GM12878 (cell line): ENCODE data around the gene C1QTNF1. TPM values are rescaled to one million over a fixed set of nuclear protein-coding genes. Genes with fewer than 3 reads are reported as not detected.

Experiments
- ATAC-seq: fragments of 200-7000 bp; cut with Tn5 transposase; 3 replicates; pipeline ENCODE4 v1.9.1; 2020; ENCODE audit warnings: mild to moderate bottlenecking, moderate library complexity
- BruUV-seq: library from RNA; stranded (reverse); fragments of 400-500 nt; replicated peaks from 2 replicates; lab custom pipeline; 2021; lab: Mats Ljungman, UMichigan
- CTCF ChIA-PET: fragments of 300-600 bp; sonication (Branson Sonifier 250); formaldehyde crosslinking; extraction: SDS; loops from one replicate; lab custom pipeline; 2021; ENCODE audit warnings: inconsistent platforms; lab: Yijun Ruan, JAX
- POLR2A ChIA-PET: fragments of 350-600 bp; formaldehyde crosslinking; extraction: SDS; loops from one replicate; lab custom pipeline; 2021; ENCODE audit warnings: inconsistent platforms; lab: Charles Lee
- RAD21 ChIA-PET: fragments of 300-600 bp; sonication (Branson Sonifier 250); formaldehyde crosslinking; loops from one replicate; lab custom pipeline; 2023; ENCODE audit warnings: antibody characterized with exemption; ENCODE audit not compliant: unreplicated experiment; lab: Charles Lee
- SMC1A ChIA-PET: fragments of 300-600 bp; sonication (Branson Sonifier 250); formaldehyde crosslinking; loops from one replicate; lab custom pipeline; 2023; ENCODE audit not compliant: unreplicated experiment, uncharacterized antibody; lab: Charles Lee
- DNase-seq: peaks from one replicate; pipeline ENCODE4 v3.0.0-alpha.2; 2011; ENCODE audit warnings: low read depth, low spot score
- FAIRE-seq: peaks from 3 replicates; lab custom pipeline; 2011; peaks lifted over from hg19 to GRCh38; lab: Jason Lieb, UNC
- H2AFZ ChIP-seq: 2 replicates; pipeline ENCODE4 v1.6.0; 2011; ENCODE audit warnings: low read depth, low read length, control low read depth; ENCODE audit not compliant: control insufficient read depth
- H3K27ac ChIP-seq: 2 replicates; pipeline ENCODE4 v1.5.1; 2011; ENCODE audit warnings: control low read depth; ENCODE audit not compliant: control insufficient read depth, insufficient read depth
- H3K27me3 ChIP-seq, 2 experiments: replicated peaks in 1 of 2; 2 replicates each; pipeline versions ENCODE4 v1.6.0 to v1.6.1; 2011; ENCODE audit warnings: low read length in 1 of 2; ENCODE audit not compliant: control insufficient read depth in 2 of 2, insufficient read depth in 2 of 2
- H3K36me3 ChIP-seq, 2 experiments: 2 replicates each; pipeline ENCODE4 v1.5.1; 2011; ENCODE audit warnings: low read length in 1 of 2; ENCODE audit not compliant: control insufficient read depth in 2 of 2, insufficient read depth in 2 of 2
- H3K4me1 ChIP-seq: 2 replicates; pipeline ENCODE4 v1.6.1; 2011; ENCODE audit warnings: mild to moderate bottlenecking, low read length, moderate library complexity, mixed read lengths; ENCODE audit not compliant: control insufficient read depth, insufficient read depth
- H3K4me2 ChIP-seq: 2 replicates; pipeline ENCODE4 v1.6.0; 2011; ENCODE audit warnings: control low read depth; ENCODE audit not compliant: control insufficient read depth, insufficient read depth
- H3K4me3 ChIP-seq: fragments of 200-600 bp; sonication (generic); 2 replicates; pipeline ENCODE4 v1.5.1; 2016
- H3K79me2 ChIP-seq: 2 replicates; pipeline ENCODE4 v1.6.0; 2011; ENCODE audit warnings: low read length; ENCODE audit not compliant: control insufficient read depth, insufficient read depth
- H3K9ac ChIP-seq: 2 replicates; pipeline ENCODE4 v1.8.0; 2011; ENCODE audit warnings: low read length, control low read depth, mixed read lengths; ENCODE audit not compliant: control insufficient read depth, insufficient read depth
- H3K9me3 ChIP-seq: replicated peaks from 3 replicates; pipeline ENCODE4 v1.5.1; 2011; ENCODE audit warnings: mild to moderate bottlenecking, low read length; ENCODE audit not compliant: control insufficient read depth, insufficient read depth
- H4K20me1 ChIP-seq: 2 replicates; pipeline ENCODE4 v1.6.0; 2011; ENCODE audit not compliant: control insufficient read depth, insufficient read depth
- DPF2 ChIP-seq: fragments of 450-650 bp; IDR thresholded peaks from 2 replicates; pipeline ENCODE4 v1.6.1; 2017; ENCODE audit warnings: mild to moderate bottlenecking
- NR2C1 ChIP-seq: fragments of 450-650 bp; IDR thresholded peaks from 2 replicates; pipeline ENCODE4 v1.6.1; 2017; ENCODE audit warnings: antibody characterized with exemption, mild to moderate bottlenecking, moderate library complexity
- POLR2A ChIP-seq: IDR thresholded peaks from 2 replicates; pipeline ENCODE4 v1.6.1; 2011; ENCODE audit warnings: low read depth, mild to moderate bottlenecking, low read length
- SRF ChIP-seq, 2 experiments: IDR thresholded peaks; 2 replicates each; pipeline ENCODE4 v1.6.1; 2011; ENCODE audit warnings: low read depth in 2 of 2, low read length in 2 of 2, mild to moderate bottlenecking in 1 of 2, moderate library complexity in 1 of 2
- STAT1 ChIP-seq: fragments of 450-650 bp; conservative IDR thresholded peaks from 2 replicates; pipeline ENCODE4 v1.6.1; 2014; ENCODE audit warnings: antibody characterized with exemption, mild to moderate bottlenecking
- WGBS: methylation state at CpG from one replicate; pipeline ENCODE4 v1.1.6; 2016; ENCODE audit warnings: low lambda C conversion rate; ENCODE audit not compliant: insufficient replicate concordance, insufficient coverage; ENCODE audit errors: missing lambda C conversion rate; 5-methylcytosine and 5-hydroxymethylcytosine counted together
- in situ Hi-C: fragments of 300-500 bp; cut with MboI; formaldehyde crosslinking; loops from 9 replicates; pipeline ENCODE4 v1.14.3; 2018; ENCODE audit warnings: mixed read lengths
- intact Hi-C: fragments of 100-400 bp; cut with micrococcal nuclease; formaldehyde crosslinking; loops from one replicate; pipeline ENCODE4 v1.14.2; 2022; ENCODE audit not compliant: unreplicated experiment
- polyA plus RNA-seq, 11 experiments: library from polyadenylated mRNA; depleted of rRNA in 4 of 11; unstranded in 6 of 11; stranded (reverse) in 5 of 11; fragments of >200 nt; fragmentation: Nextera tagmentation in 4 of 11; fragmentation: Illumina TruSeq in 1 of 11; extraction: Ambion mirVana in 4 of 11; extraction: Trizol in 1 of 11; gene quantifications; 1 replicate in 1 of 11; 2 replicates in 10 of 11; pipeline versions ENCODE4 v1.2.1 to v1.2.3, GENCODE V29; 2011 to 2016; ENCODE audit warnings: inconsistent platforms in 2 of 11, missing spikeins in 2 of 11, low read depth in 1 of 11
- total RNA-seq, 4 experiments: library from RNA; depleted of rRNA in 3 of 4; stranded (reverse); fragments of >200 nt in 3 of 4; fragmentation: Illumina TruSeq in 1 of 4; extraction: Trizol in 1 of 4; gene quantifications; 2 replicates each; pipeline versions ENCODE4 v1.2.1 to v1.2.3, GENCODE V29; 2013 to 2021
- TF ChIP-seq, protein P1 (sequence below): IDR thresholded peaks from 2 replicates; pipeline ENCODE4 v1.6.1; 2011; ENCODE audit warnings: mild to moderate bottlenecking, low read depth, low read length, moderate library complexity; ENCODE audit not compliant: insufficient replicate concordance
- TF ChIP-seq, protein P2 (sequence below): fragments of 450-650 bp; IDR thresholded peaks from 2 replicates; pipeline ENCODE4 v1.6.1; 2018; ENCODE audit warnings: borderline replicate concordance, mild to moderate bottlenecking; ENCODE audit not compliant: partially characterized antibody
- TF ChIP-seq, protein P3 (sequence below): fragments of 450-650 bp; IDR thresholded peaks from 2 replicates; pipeline ENCODE4 v1.6.1; 2017; ENCODE audit warnings: mild to moderate bottlenecking

The C1QTNF1 gene
- total and polyA plus RNA-seq, 10 of the 15 experiments (the other 5 are each of a cell fraction or from before 2014, with no cell fraction given), result 0.05 to 1.1 (median 0.15) TPM; not detected in 4

DNA sequence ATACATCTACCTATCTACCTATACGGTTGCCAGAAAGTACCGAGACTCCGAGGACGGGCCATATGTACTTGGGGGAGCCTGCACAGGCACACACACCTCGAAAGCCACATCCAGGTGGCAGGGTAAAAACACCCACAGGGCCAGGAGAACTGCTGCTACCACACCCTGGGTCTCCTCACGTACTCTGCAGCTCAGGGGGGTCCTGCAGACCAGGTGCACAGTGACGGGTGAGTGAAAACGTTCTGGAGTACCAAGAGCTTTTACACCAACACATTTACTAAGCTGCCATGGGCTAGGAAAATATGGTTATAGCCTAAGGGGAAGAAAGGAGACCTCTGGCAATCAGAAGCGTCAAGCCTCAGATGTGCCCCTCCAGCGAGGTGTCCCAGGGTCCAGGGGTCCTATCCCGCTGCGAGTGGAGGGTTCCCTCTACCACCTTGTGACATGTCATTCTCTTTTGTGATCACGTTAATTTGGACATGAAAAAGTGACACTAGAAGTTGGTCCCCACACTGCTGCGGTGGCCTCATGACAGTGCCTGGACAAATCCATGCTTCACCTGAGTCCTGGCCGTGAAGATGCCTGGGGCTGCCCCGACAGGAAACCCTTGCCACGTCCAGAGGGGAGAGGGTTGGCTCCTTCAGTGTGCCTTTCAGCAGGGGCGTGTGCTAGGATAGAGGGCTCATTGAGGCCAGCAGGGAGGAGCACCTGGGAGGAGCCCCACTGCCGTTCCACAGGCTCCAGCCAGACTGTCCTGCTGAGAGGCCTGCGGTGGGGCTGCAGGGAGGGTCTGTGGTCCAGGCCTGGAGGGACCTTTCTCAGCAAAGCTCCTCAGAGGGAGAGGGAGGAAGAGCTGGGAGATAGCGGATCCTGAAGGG is 16.2 kb upstream of the C1QTNF1 start:
- in situ Hi-C loops, result no loop called here
- no peak overlapping the region for H3K27ac ChIP-seq
- CTCF ChIA-PET, result interaction anchor here (0.8 to 1.0 kb wide), 3 partner anchors 12 to 393 kb away, joined by 3 read pairs; no protein-coding TSS in a partner anchor

GRCh38 chr17:79008666-79009387 is 15.1 kb upstream of the C1QTNF1 start:
- Histone ChIP-seq H3K27me3 (no peaks in the 10 kb centered on the region; a peak in 1 of 4 replicates), H3K79me2 (peaks cover 34% of the 10 kb centered on the region), H3K4me1 (peaks cover 8% of the 10 kb centered on the region), H3K4me3 (peak overlapping the region; percentile 99), H3K9ac (peak overlapping the region; percentile 90), H3K27ac (peak overlapping the region; percentile 86), H4K20me1 (no peaks in the 10 kb centered on the region; the same call in 1 of the 2 replicates), H3K36me3 (no peaks in the 10 kb centered on the region), H3K4me2 (peak overlapping the region; percentile 95), H2AFZ (peak overlapping the region; percentile 68), H3K9me3 (no peaks in the 10 kb centered on the region)
- DNase-seq (no peak), FAIRE-seq (no peak), ATAC-seq (peak; percentile 3; the same call in 1 of the 3 replicates)
- BruUV-seq, result no TSS peak
- POLR2A ChIA-PET, result interaction anchor here (0.6 kb wide), 2 partner anchors 10 to 256 kb away, joined by 4 to 8 read pairs; no protein-coding TSS in a partner anchor
- CTCF ChIA-PET, result interaction anchor here (0.9 kb wide), 1 partner anchor 13 kb away, joined by 3 read pairs; no protein-coding TSS in a partner anchor
- intact Hi-C loops (no loop called here), in situ Hi-C loops (no loop called here)
- RAD21 ChIA-PET, result interaction anchor here (0.6 kb wide), 1 partner anchor 12 kb away, joined by 3 read pairs; no protein-coding TSS in a partner anchor
- SMC1A ChIA-PET, result interaction anchor here (0.6 kb wide), 1 partner anchor 59 kb away, joined by 3 read pairs; no protein-coding TSS in a partner anchor
- WGBS, result 35% methylated on average over 7 of the region's 7 CpGs
- TF ChIP-seq, protein P1, sequence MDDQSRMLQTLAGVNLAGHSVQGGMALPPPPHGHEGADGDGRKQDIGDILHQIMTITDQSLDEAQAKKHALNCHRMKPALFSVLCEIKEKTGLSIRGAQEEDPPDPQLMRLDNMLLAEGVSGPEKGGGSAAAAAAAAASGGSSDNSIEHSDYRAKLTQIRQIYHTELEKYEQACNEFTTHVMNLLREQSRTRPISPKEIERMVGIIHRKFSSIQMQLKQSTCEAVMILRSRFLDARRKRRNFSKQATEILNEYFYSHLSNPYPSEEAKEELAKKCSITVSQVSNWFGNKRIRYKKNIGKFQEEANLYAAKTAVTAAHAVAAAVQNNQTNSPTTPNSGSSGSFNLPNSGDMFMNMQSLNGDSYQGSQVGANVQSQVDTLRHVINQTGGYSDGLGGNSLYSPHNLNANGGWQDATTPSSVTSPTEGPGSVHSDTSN, result no peak
- TF ChIP-seq SRF (IDR thresholded peaks at IDR 0.05; ENCODE audit: low read depth in 2 of 2, low read length in 2 of 2) (no peak), STAT1 (no peak)
- TF ChIP-seq, protein P2, sequence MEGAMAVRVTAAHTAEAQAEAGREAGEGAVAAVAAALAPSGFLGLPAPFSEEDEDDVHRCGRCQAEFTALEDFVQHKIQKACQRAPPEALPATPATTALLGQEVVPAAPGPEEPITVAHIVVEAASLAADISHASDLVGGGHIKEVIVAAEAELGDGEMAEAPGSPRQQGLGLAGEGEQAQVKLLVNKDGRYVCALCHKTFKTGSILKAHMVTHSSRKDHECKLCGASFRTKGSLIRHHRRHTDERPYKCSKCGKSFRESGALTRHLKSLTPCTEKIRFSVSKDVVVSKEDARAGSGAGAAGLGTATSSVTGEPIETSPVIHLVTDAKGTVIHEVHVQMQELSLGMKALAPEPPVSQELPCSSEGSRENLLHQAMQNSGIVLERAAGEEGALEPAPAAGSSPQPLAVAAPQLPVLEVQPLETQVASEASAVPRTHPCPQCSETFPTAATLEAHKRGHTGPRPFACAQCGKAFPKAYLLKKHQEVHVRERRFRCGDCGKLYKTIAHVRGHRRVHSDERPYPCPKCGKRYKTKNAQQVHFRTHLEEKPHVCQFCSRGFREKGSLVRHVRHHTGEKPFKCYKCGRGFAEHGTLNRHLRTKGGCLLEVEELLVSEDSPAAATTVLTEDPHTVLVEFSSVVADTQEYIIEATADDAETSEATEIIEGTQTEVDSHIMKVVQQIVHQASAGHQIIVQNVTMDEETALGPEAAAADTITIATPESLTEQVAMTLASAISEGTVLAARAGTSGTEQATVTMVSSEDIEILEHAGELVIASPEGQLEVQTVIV, result no peak
- TF ChIP-seq, protein P3, sequence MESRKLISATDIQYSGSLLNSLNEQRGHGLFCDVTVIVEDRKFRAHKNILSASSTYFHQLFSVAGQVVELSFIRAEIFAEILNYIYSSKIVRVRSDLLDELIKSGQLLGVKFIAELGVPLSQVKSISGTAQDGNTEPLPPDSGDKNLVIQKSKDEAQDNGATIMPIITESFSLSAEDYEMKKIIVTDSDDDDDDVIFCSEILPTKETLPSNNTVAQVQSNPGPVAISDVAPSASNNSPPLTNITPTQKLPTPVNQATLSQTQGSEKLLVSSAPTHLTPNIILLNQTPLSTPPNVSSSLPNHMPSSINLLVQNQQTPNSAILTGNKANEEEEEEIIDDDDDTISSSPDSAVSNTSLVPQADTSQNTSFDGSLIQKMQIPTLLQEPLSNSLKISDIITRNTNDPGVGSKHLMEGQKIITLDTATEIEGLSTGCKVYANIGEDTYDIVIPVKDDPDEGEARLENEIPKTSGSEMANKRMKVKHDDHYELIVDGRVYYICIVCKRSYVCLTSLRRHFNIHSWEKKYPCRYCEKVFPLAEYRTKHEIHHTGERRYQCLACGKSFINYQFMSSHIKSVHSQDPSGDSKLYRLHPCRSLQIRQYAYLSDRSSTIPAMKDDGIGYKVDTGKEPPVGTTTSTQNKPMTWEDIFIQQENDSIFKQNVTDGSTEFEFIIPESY, result no peak

More for the DNA sequence above, 16.2 kb upstream of the C1QTNF1 start:
- peak overlapping the region; percentile 99 for H3K4me3 ChIP-seq
- no peak overlapping the region for H2AFZ ChIP-seq
- BruUV-seq, result no TSS peak
- peak overlapping the region; percentile 95 for H3K4me2 ChIP-seq
- H4K20me1 ChIP-seq, result no peaks in the 10 kb centered on the region; the same call in 1 of the 2 replicates
- ChIA-PET SMC1A (no interaction called here), RAD21 (no interaction called here), POLR2A (no interaction called here)
- DNase-seq, result no peak
- intact Hi-C loops, result no loop called here
- FAIRE-seq, result no peak
- H3K79me2 ChIP-seq, result peaks cover 35% of the 10 kb centered on the region
- TF ChIP-seq DPF2, result no peak
- TF ChIP-seq NR2C1, result no peak
- TF ChIP-seq POLR2A, result peak; percentile 5; the same call in 1 of the 2 replicates
- no peaks in the 10 kb centered on the region; a peak in 1 of 4 replicates for H3K27me3 ChIP-seq
- 86% methylated on average over 21 of the region's 21 CpGs for WGBS
- H3K36me3 ChIP-seq, result no peaks in the 10 kb centered on the region; a peak in 1 of 4 replicates
- no peak overlapping the region for H3K9ac ChIP-seq
- ATAC-seq, result no peak
- no peaks in the 10 kb centered on the region for H3K9me3 ChIP-seq
- peaks cover 8% of the 10 kb centered on the region for H3K4me1 ChIP-seq
